ENCODE measurements around the gene SPRYD4. TPM values are rescaled to one million over a fixed set of nuclear protein-coding genes. Genes with fewer than 3 reads are reported as not detected.
A peak's percentile ranks its signal among the peaks of the same experiment; 100 is the strongest.

The SPRYD4 gene
- total RNA-seq: 1 to 10 TPM; 2.6 to 5.1 TPM

DNA sequence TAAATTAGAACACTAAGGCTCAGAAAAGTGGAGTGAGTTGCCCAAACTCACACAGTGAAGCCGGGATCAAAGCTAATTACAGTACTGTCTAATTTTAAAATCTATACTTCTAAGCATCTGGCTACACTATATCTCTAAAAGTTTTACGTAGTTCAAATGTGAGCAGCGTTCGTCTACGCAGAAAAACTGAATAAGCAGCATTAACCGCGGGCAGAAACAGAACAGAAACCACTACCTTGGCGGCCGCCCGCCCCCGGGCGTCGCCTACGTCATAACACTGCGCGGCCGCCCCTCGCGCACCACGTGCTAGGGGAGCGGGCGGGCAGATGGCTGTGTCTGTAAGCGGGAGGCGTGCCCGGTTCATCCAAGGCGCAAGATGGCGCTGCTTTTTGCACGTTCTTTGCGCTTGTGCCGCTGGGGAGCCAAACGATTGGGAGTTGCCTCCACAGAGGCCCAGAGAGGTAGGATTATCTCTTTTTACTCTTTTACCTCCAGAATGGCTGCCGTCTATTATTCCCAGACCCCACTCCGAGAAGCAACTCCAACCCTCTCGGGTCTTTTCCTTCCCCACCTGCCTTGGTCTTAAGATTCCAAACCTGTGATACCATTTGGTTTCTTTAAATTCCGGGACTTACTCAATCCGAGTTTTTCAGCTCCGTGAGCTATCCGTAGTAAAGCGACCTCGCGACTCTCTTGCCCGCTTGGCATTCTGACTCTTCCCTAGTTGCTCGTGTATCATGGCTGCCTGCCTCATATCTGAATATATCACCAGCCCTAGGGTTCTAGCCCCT is at the start of gene SPRYD4:
SPRYD4 (plus strand) TSS at position 363 of the 791 bp plus-strand sequence; CDS start at position 377, 14 bp downstream.
- WGBS: under 1% methylated on average over 43 of the region's 43 CpGs
- peak within 1 kb of the TSS; percentile 81 to 85 for H3K27ac ChIP-seq
- intact Hi-C loops (cut with DNase I): loop anchor here (5.0 to 10.0 kb wide), 2 partner anchors 274 to 341 kb away; partner anchors contain the start of gene ESYT1
- H3K27me3 ChIP-seq (replicated peaks; ENCODE audit: insufficient read depth): no peaks in the 10 kb centered on the region
- DNase-seq (ENCODE audit: low spot score): peak; percentile 92
- peak within 1 kb of the TSS; percentile 67 to 81 for H3K4me3 ChIP-seq
- H3K9me3 ChIP-seq: no peaks in the 10 kb centered on the region
- H3K36me3 ChIP-seq: no peaks in the 10 kb centered on the region
- TF ChIP-seq POLR2AphosphoS5 (IDR thresholded peaks at IDR 0.05): peak; percentile 99
- TF ChIP-seq POLR2A (IDR thresholded peaks at IDR 0.05): peak; percentile 79
- TF ChIP-seq, protein P1, sequence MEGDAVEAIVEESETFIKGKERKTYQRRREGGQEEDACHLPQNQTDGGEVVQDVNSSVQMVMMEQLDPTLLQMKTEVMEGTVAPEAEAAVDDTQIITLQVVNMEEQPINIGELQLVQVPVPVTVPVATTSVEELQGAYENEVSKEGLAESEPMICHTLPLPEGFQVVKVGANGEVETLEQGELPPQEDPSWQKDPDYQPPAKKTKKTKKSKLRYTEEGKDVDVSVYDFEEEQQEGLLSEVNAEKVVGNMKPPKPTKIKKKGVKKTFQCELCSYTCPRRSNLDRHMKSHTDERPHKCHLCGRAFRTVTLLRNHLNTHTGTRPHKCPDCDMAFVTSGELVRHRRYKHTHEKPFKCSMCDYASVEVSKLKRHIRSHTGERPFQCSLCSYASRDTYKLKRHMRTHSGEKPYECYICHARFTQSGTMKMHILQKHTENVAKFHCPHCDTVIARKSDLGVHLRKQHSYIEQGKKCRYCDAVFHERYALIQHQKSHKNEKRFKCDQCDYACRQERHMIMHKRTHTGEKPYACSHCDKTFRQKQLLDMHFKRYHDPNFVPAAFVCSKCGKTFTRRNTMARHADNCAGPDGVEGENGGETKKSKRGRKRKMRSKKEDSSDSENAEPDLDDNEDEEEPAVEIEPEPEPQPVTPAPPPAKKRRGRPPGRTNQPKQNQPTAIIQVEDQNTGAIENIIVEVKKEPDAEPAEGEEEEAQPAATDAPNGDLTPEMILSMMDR (IDR thresholded peaks at IDR 0.05): peak in 3 of 4 experiments; percentile 61 to 70 (median 62)
- peaks cover 3% of the 10 kb centered on the region for H3K4me1 ChIP-seq (replicated peaks)

GRCh38 chr12:56420411-56420810 is 48.0 kb upstream of the SPRYD4 start:
- H3K27me3 ChIP-seq (replicated peaks; ENCODE audit: insufficient read depth): no peaks in the 10 kb centered on the region
- H3K27ac ChIP-seq: no peak overlapping the region
- WGBS: 87% methylated on average over 6 of the region's 6 CpGs
- H3K4me1 ChIP-seq (replicated peaks): no peaks in the 10 kb centered on the region
- H3K36me3 ChIP-seq: no peaks in the 10 kb centered on the region
- intact Hi-C loops (cut with DNase I): no loop called here
- H3K4me3 ChIP-seq: no peak overlapping the region
- DNase-seq (ENCODE audit: low spot score): no peak
- H3K9me3 ChIP-seq: no peaks in the 10 kb centered on the region
- TF ChIP-seq, protein P1 (IDR thresholded peaks at IDR 0.05): no peak
- no peak for TF ChIP-seq POLR2AphosphoS5 (IDR thresholded peaks at IDR 0.05)
- TF ChIP-seq POLR2A (IDR thresholded peaks at IDR 0.05): no peak

- H3K4me1 ChIP-seq (replicated peaks): no peaks in the 10 kb centered on the region
- TF ChIP-seq, protein P1 (IDR thresholded peaks at IDR 0.05): no peak
- TF ChIP-seq POLR2A (IDR thresholded peaks at IDR 0.05): no peak
- no peak for TF ChIP-seq POLR2AphosphoS5 (IDR thresholded peaks at IDR 0.05)
- H3K36me3 ChIP-seq: no peaks in the 10 kb centered on the region
- H3K27ac ChIP-seq: no peak overlapping the region
- intact Hi-C loops (cut with DNase I): no loop called here
- 79% methylated on average over 1 of the region's 1 CpG for WGBS
- H3K27me3 ChIP-seq (replicated peaks; ENCODE audit: insufficient read depth): no peaks in the 10 kb centered on the region
- H3K9me3 ChIP-seq: no peaks in the 10 kb centered on the region
- no peak overlapping the region for H3K4me3 ChIP-seq
- DNase-seq (ENCODE audit: low spot score): no peak
Measured at GRCh38 chr12:56425193-56425592, 43.2 kb upstream of the SPRYD4 start.

DNA sequence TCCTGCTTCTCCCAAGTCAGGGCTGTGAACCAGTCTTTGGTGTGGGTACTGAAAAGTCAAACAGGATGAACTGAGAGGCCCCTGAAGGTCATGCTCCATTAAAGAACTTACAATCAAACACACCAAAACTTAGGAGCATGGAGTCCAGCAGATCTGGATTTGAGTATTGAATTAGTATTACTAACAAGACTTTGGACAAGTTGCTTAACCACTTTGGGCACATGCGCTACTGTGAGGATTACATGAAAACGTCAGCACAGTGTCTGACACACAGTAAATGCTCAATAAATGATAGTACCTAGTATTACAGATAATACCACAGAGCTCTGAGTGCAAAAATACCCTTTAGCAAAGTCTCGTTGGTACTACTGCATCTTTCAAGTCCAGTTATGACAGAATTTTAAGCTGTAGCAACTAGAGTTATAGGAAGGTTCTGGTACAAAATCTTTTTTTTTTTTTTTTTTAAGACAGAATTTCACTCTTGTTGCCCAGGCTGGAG is 42.4 kb upstream of the SPRYD4 start:
- WGBS: 61% methylated on average over 3 of the region's 3 CpGs
- H3K36me3 ChIP-seq: no peaks in the 10 kb centered on the region
- no peaks in the 10 kb centered on the region for H3K9me3 ChIP-seq
- no peak overlapping the region for H3K27ac ChIP-seq
- H3K4me1 ChIP-seq (replicated peaks): no peaks in the 10 kb centered on the region
- DNase-seq (ENCODE audit: low spot score): no peak
- H3K27me3 ChIP-seq (replicated peaks; ENCODE audit: insufficient read depth): no peaks in the 10 kb centered on the region
- intact Hi-C loops (cut with DNase I): no loop called here
- H3K4me3 ChIP-seq: no peak overlapping the region
- TF ChIP-seq, protein P1 (IDR thresholded peaks at IDR 0.05): no peak
- TF ChIP-seq POLR2A (IDR thresholded peaks at IDR 0.05) (no peak), POLR2AphosphoS5 (IDR thresholded peaks at IDR 0.05) (no peak)

Data from prostate gland (tissue), 2 donors.